Endothelial cell of umbilical vein (primary cell): ENCODE results near the gene AP1G1. TPM values are rescaled to one million over a fixed set of nuclear protein-coding genes. Genes with fewer than 3 reads are reported as not detected.

Experiments
- BruUV-seq: library from RNA; stranded (reverse); fragments of 400-500 nt; replicated peaks from 2 replicates; lab custom pipeline; 2021; lab: Mats Ljungman, UMichigan
- CTCF ChIA-PET: fragments of 300-600, 350-600 bp; sonication (Branson Sonifier 250); formaldehyde crosslinking; loops from one replicate; lab custom pipeline; 2021; ENCODE audit warnings: antibody characterized with exemption, inconsistent platforms; lab: Charles Lee
- POLR2A ChIA-PET: fragments of 300-600, 350-600 bp; sonication (Branson Sonifier 250); formaldehyde crosslinking; loops from one replicate; lab custom pipeline; 2021; ENCODE audit warnings: antibody characterized with exemption, inconsistent platforms; lab: Charles Lee
- DNase-seq: peaks from one replicate; pipeline ENCODE4 v3.0.0-alpha.2; 2011; ENCODE audit warnings: low read depth, low spot score
- FAIRE-seq: peaks from 2 replicates; lab custom pipeline; 2011; peaks lifted over from hg19 to GRCh38; lab: Jason Lieb, UNC
- H2AFZ ChIP-seq: 2 replicates; pipeline ENCODE4 v1.6.0; 2012; ENCODE audit warnings: low read depth, low read length, control low read depth, inconsistent platforms
- H3K27ac ChIP-seq: 2 replicates; pipeline ENCODE4 v1.5.1; 2011; ENCODE audit warnings: low read depth, mild to moderate bottlenecking, control low read depth, low read length, moderate library complexity; ENCODE audit not compliant: insufficient read depth
- H3K27me3 ChIP-seq, 2 experiments: 2 replicates each; pipeline versions ENCODE4 v1.6.0 to v1.6.1; 2011; ENCODE audit warnings: low read length in 2 of 2, mixed read lengths in 1 of 2; ENCODE audit not compliant: control insufficient read depth in 2 of 2, insufficient read depth in 2 of 2
- H3K36me3 ChIP-seq, 2 experiments: 2 replicates in 1 of 2; 3 replicates in 1 of 2; pipeline ENCODE4 v1.5.1; 2011; ENCODE audit warnings: low read length in 2 of 2, mild to moderate bottlenecking in 1 of 2, moderate library complexity in 1 of 2; ENCODE audit not compliant: control insufficient read depth in 2 of 2, insufficient read depth in 2 of 2; ENCODE audit errors: extremely low read depth in 1 of 2
- H3K4me1 ChIP-seq: 3 replicates; pipeline ENCODE4 v1.5.1; 2011; ENCODE audit warnings: mild to moderate bottlenecking, low read length; ENCODE audit not compliant: control insufficient read depth, insufficient read depth; ENCODE audit errors: extremely low read depth
- H3K4me2 ChIP-seq: 2 replicates; pipeline ENCODE4 v1.6.1; 2011; ENCODE audit warnings: low read length, control low read depth, mixed read lengths; ENCODE audit not compliant: insufficient read depth
- H3K4me3 ChIP-seq, 3 experiments: fragments of 200-600 bp in 1 of 3; sonication (generic), shearing (Covaris generic) in 1 of 3; replicated peaks in 1 of 3; 2 replicates each; pipeline ENCODE4 v1.5.1; 2011 to 2016; ENCODE audit warnings: control low read depth in 3 of 3, low read length in 3 of 3, mild to moderate bottlenecking in 2 of 3, inconsistent platforms in 1 of 3, low read depth in 1 of 3, moderate library complexity in 1 of 3; ENCODE audit not compliant: insufficient read depth in 1 of 3
- H3K79me2 ChIP-seq: 2 replicates; pipeline ENCODE4 v1.6.0; 2012; ENCODE audit warnings: low read length, inconsistent platforms; ENCODE audit not compliant: control insufficient read depth, insufficient read depth
- H3K9ac ChIP-seq: replicated peaks from 2 replicates; pipeline ENCODE3; 2011; ENCODE audit warnings: low read length, control low read depth; ENCODE audit not compliant: insufficient read depth; ENCODE audit errors: extremely low read depth
- H3K9me1 ChIP-seq: replicated peaks from 3 replicates; pipeline ENCODE4 v1.6.0; 2011; ENCODE audit warnings: mild to moderate bottlenecking, low read length; ENCODE audit not compliant: control insufficient read depth, insufficient read depth; ENCODE audit errors: extremely low read depth
- H3K9me3 ChIP-seq: replicated peaks from 2 replicates; pipeline ENCODE4 v1.5.1; 2012; ENCODE audit warnings: low read length, inconsistent platforms; ENCODE audit not compliant: control insufficient read depth, insufficient read depth
- H4K20me1 ChIP-seq: replicated peaks from 2 replicates; pipeline ENCODE3; 2011; ENCODE audit warnings: mild to moderate bottlenecking, low read length; ENCODE audit not compliant: control insufficient read depth, insufficient read depth; ENCODE audit errors: extremely low read depth
- CTCF ChIP-seq, 2 donors: IDR thresholded peaks; 1 replicate in 1 of 2; 2 replicates in 1 of 2; pipeline ENCODE4 v1.5.1; 2011; ENCODE audit warnings: low read length in 2 of 2, mild to moderate bottlenecking in 2 of 2, moderate library complexity in 2 of 2, control low read depth in 1 of 2, inconsistent platforms in 1 of 2, low read depth in 1 of 2; ENCODE audit not compliant: insufficient read depth in 1 of 2; ENCODE audit errors: extremely low read depth in 1 of 2
- EZH2 ChIP-seq: IDR thresholded peaks from 2 replicates; pipeline ENCODE4 v1.6.1; 2012; ENCODE audit warnings: borderline replicate concordance, low read depth, mild to moderate bottlenecking, moderate library complexity, low read length, inconsistent platforms; ENCODE audit not compliant: severe bottlenecking
- FOS ChIP-seq: IDR thresholded peaks from 2 replicates; pipeline ENCODE4 v1.6.1; 2011; ENCODE audit warnings: mild to moderate bottlenecking, low read length, moderate library complexity, borderline replicate concordance; ENCODE audit not compliant: insufficient read depth
- GATA2 ChIP-seq: IDR thresholded peaks from 2 replicates; pipeline ENCODE4 v1.7.0; 2011; ENCODE audit warnings: low read depth, mild to moderate bottlenecking, moderate library complexity, mixed read lengths, low read length; ENCODE audit not compliant: insufficient read length, insufficient read depth
- JUN ChIP-seq: IDR thresholded peaks from 2 replicates; pipeline ENCODE4 v1.6.1; 2011; ENCODE audit warnings: borderline replicate concordance, low read depth; ENCODE audit not compliant: insufficient read length, insufficient read depth
- MAX ChIP-seq: IDR thresholded peaks from 2 replicates; pipeline ENCODE4 v1.6.1; 2011; ENCODE audit not compliant: insufficient read depth, insufficient read length
- MYC ChIP-seq: IDR thresholded peaks from one replicate; pipeline ENCODE4 v1.6.1; 2011; ENCODE audit warnings: mild to moderate bottlenecking, low read depth, low read length
- POLR2A ChIP-seq: IDR thresholded peaks from 2 replicates; pipeline ENCODE4 v1.6.1; 2012; ENCODE audit warnings: low read depth, mild to moderate bottlenecking, control low read depth, low read length
- POLR2AphosphoS5 ChIP-seq: IDR thresholded peaks from 2 replicates; pipeline ENCODE4 v1.6.1; 2012; ENCODE audit warnings: low read depth, mild to moderate bottlenecking, control low read depth, low read length, moderate library complexity; ENCODE audit not compliant: insufficient read depth
- dilution Hi-C: fragments of 300-500 bp; cut with MboI; formaldehyde crosslinking; loops from one replicate; pipeline ENCODE4 v1.15.0; 2019; ENCODE audit warnings: low sequenced_read_pairs; ENCODE audit not compliant: extremely low pct_ligation_motif_present
- intact Hi-C: fragments of 100-400 bp; cut with micrococcal nuclease; formaldehyde crosslinking; loops from one replicate; pipeline ENCODE4 v1.10.0; 2022
- polyA plus RNA-seq, 4 experiments: library from polyadenylated mRNA; depleted of rRNA in 3 of 4; stranded (reverse) in 3 of 4; unstranded in 1 of 4; fragments of >200 nt; gene quantifications; 2 replicates each; pipeline versions ENCODE4 v1.2.1 to v1.2.3, GENCODE V29; 2011 to 2012; ENCODE audit warnings: missing spikeins in 1 of 4
- total RNA-seq: library from RNA; stranded (reverse); gene quantifications from 2 replicates; pipeline ENCODE4 v1.2.3, GENCODE V29; 2021

The AP1G1 gene
- total and polyA plus RNA-seq, 2 donors (not counting 3 experiments of a cell fraction or from before 2014, with no cell fraction given) = 57.4 to 85.3 TPM

GRCh38 chr16:71789136-71789535 lies 19.5 kb downstream of the AP1G1 start:
- Histone ChIP-seq H3K27me3 (no peaks in the 10 kb centered on the region), H3K4me1 (no peaks in the 10 kb centered on the region), H3K9ac (no peak overlapping the region), H3K4me3 (no peak overlapping the region), H3K79me2 (peaks cover 75% of the 10 kb centered on the region), H2AFZ (no peak overlapping the region), H3K9me3 (no peaks in the 10 kb centered on the region), H4K20me1 (peaks cover 3% of the 10 kb centered on the region), H3K27ac (no peak overlapping the region), H3K9me1 (no peaks in the 10 kb centered on the region), H3K36me3 (peaks cover 4 to 5% of the 10 kb centered on the region in 2 experiments), H3K4me2 (no peak overlapping the region)
- no peak for FAIRE-seq
- intact Hi-C loops (no loop called here), dilution Hi-C loops (loop anchor here (10.0 kb wide), 1 partner anchor 56 kb away; the partner anchor contains the start of gene ATXN1L)
- CTCF ChIA-PET = interaction anchor here (0.6 to 1.7 kb wide), 5 partner anchors 8 to 173 kb away, joined by 3 read pairs; no protein-coding TSS in a partner anchor
- POLR2A ChIA-PET = interaction anchor here (0.6 to 0.7 kb wide), 3 partner anchors 8 to 1282 kb away, joined by 3 to 5 read pairs (median 4); no protein-coding TSS in a partner anchor
- no peak for TF ChIP-seq POLR2AphosphoS5
- TF ChIP-seq EZH2 = no peak
- TF ChIP-seq FOS = no peak
- no peak for TF ChIP-seq POLR2A
- no peak for TF ChIP-seq JUN
- no peak for TF ChIP-seq MAX
- TF ChIP-seq MYC = no peak
- no peak for TF ChIP-seq GATA2
- TF ChIP-seq CTCF (IDR thresholded peaks at IDR 0.05; ENCODE audit: extremely low read depth in 1 of 2, insufficient read depth in 1 of 2, low read depth in 1 of 2, low read length in 2 of 2) = no peak
- no TSS peak for BruUV-seq
- DNase-seq = no peak
